GM21447 (cell line): ENCODE results near the gene TMEM132C.

Source experiments
- ATAC-seq: cut with Tn5 transposase; IDR thresholded peaks from one replicate; pipeline ENCODE4 v1.9.1; 2021; ENCODE audit not compliant: unreplicated experiment

Gene TMEM132C

DNA sequence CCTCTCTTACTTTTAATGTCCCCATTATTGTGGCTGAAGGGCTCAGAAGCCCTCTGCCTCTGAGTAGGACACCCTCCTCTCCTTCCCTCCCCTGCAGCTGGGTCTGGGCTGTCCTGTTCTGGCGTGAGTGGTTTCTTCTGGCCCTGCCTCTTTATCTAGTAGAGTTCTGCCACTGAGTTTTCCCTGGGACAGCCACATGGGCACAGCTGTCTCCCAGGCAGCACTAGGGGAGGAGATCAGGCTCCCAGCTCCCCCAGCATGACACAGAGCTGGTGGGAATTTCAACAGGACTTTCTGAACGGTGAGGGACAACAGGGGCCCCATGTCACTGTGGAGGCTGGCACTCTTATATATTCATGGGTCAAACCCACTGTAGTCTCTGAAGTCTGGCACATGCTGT is 21.4 kb downstream of the TMEM132C start:
- no peak for ATAC-seq

DNA sequence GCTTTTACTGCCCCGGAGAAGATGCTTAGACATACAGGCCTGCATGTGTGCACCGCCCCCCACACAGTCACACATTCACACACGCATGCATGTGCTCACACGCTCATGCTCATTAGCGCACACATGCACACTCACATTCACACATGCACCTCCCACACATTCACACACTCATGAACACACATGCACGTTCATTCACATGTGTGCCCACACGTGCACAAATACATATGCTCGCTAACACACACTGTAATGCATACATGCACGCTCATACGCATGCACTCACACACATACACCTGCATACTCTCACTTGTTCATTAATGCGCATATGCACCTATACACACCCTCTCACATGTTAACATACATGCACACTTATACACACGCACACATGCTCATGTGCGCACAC is 21.9 kb downstream of the TMEM132C start:
- no peak for ATAC-seq

DNA sequence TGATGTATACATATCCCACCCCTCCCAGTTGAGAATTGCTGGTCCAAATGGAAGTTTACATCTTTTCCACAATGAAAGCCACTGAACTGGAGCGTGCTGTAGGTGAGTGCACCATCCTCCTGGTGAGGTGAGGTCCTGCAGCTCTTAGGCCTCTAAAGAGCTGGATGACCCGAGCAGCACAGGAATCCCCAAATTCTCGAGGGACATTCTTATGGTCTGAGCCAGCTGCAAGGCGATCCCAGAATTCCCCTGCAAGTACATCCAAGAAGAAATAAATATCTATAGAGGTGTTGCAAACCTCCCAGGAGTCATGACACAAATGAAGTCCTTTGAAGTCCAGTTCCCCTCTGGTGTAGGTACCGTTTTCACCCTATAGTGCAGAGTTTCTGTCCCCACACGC is 24.0 kb downstream of the TMEM132C start:
- ATAC-seq = no peak

DNA sequence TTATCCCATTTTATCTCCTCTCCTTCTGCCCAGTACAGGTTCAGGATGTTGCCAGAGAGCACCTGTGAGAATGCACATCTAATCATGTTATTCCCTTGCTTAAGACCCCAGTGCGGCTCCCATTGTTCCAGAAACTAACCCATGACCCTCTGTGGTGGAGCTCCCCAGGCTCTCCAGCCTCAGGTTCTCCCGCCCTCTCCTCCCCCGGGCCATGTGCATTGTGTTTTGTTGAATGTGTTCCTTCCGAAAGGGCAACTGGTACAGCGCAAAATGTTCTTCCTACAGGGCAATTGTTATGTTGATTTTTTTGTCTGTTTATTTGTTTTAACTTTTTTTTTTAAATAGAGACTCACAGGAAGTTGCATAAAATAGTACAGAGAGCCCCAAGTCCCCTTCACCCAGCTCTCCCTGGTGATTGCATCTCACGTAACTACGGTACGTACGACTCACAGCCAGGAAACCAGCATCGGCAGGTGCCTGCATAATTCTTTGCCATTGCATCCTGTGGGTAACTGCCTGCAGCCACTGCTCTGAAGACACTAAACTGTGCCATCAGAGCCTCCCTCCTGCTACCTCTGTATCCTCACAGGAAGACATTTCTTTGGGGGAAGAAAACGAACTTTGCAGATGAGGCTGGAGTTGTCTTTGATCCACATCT is 31.2 kb downstream of the TMEM132C start:
- ATAC-seq = no peak

DNA sequence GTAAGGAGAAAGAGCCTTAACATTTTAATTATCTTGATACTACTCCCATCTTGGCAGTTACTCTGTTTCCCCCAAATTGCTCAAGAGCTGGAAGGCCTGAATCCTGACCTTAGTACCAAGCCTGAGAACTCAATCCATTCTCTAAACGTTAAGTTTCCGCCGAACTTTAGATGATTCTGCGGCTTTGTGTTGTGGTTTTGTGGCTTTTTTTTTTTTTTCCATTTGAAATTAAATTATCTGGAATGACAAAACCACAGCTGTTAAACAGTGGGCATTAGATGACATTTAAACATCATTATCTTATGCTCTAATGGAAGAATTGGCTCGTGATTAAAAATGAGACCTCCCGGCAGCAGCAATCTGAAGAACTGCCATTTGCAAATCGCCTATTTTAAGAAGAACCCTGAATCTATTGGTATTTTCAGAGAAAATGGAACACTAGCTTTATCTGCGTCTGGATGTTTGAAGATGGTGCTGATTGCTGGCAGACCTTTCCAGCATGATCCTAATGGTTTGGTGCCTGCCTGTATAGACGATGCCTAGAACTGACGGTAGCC is 38.4 kb downstream of the TMEM132C start:
- ATAC-seq = no peak

DNA sequence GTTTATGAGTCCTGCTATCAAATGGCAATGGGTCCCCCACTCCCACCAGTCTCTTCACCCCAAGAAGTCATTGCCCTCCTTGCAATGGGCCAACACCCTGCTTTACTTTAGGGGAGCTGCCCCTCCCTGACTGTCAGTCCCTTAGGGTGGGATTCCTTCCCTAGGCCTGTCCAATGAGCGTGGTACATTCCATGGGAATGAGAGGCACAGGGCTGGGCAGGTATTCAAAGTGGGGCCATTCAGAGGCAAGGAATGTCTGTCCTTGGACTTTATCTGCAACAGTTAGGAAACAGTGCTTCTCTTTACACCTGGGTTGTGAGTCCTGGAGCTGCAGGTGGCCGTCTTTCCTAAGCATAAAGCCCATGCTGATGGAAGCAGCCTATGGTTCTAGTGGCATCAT is 40.8 kb downstream of the TMEM132C start:
- ATAC-seq = no peak

DNA sequence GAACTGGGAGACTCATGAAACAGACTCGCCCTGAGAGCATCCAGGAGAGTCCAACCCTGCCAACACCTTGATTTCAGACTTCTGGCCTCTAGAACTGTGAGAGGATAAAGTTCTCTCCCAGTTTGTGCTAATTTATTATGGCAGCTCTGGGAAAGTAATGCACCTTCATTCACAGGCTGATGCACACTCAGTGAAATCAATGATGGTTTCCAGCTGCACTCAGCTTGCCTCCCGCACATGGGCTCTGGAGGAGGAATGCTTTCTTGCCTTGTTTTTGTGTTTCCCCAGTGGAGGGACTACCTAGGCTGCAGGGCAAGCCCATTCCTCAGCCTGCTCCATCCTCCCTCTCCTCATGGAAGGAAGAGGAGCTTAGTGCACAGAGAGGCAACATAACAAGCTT is 45.7 kb downstream of the TMEM132C start:
- ATAC-seq = no peak

DNA sequence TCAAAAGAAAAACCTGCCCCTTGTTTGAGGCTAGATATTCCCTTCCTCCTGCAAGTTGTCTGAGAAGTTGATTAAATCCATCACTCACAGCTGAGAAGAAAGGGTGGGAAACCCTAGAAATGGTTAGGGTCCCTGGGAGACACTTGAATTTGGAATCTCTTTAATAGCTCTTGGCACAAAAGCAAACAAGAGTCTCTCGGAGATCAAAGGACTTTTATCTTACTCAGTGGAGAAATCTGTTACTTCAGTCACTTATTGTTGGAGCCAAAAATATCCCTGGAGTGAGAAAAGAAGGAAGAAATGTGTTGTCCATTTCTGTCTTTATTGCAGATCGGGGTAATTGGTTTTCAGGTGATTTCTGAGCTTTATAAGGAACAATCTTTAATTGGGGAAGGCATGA is 47.0 kb downstream of the TMEM132C start:
- no peak for ATAC-seq

DNA sequence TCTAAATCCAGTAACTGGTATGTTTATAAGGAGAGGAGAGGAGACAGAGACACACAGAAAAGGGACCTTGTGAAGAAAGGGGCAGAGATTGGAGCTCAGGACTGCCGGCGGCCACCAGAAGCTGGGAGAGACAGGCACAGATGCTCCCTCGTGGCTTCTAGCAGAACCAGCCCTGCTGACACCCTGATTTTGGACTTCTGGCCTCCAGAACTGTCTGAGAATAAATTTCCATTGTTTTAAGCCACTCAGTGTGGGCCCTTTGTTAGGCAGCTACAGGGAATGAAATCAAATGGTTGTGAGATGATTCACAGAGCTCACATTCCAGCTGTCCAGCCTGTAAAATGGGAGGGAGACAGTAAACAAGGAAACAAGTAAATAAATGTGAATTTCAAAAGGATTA is 47.6 kb downstream of the TMEM132C start:
- no peak for ATAC-seq

DNA sequence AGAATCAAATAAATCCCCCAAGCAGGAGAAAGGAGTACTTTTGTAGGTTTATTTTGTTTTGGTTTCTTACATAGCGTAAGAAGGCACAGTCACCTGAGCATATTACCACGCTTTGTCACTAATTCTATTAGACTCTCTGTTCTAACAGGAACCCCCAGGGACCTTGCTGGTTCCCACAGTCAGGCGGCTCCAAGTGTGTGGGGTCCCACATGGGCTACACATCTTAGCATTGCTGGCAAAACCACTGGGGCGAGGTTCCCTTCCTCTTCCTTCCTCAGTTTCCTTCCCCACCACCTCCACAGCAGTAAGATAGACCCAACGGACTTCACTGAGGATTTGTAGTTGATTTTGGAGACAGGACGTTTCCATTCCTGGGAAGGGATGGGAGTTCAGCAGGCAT is 49.1 kb downstream of the TMEM132C start:
- no peak for ATAC-seq

DNA sequence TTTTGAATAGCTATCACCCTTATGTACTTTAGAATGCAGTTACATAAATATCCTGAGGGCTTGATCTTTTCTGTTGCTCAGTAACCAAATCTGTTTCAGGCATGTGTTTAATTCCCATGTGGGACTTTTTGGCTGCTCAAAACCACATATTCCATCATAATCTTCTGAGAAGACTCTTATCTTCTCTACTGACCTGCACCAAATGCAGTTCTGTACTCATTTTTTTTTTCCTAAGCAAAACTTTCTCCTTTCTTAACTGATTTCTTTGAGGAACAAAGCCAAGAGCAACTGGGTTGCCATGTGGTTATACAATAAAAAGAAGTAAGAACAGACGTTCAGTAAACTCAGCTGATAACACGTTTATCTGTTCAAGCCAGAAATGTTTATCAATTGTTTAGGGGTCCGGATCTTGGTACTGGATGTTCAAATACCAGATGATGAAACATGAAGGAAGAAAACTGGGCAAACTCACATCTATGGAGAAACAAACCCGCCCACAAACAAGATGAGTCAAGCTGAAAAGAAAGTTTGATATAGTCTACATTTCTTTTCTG is 50.1 kb downstream of the TMEM132C start:
- no peak for ATAC-seq

DNA sequence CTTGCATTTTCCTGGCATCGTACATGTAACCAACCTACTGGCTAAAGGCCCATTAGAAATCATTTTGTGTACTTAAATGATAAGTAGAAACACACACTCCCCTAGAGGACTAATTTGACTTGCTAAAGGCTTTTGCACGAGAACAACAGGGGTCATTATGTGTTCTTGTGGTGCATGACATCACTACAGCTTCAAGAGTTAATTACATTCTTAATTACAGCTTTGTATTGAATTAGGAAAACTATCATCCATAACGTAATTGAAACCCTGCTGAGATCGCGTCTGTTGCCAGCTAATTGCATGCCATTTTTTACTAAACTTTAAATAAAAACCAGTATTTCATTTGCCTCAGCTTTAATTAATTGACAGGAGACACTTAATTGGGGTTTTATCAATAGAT is 51.4 kb downstream of the TMEM132C start:
- no peak for ATAC-seq

DNA sequence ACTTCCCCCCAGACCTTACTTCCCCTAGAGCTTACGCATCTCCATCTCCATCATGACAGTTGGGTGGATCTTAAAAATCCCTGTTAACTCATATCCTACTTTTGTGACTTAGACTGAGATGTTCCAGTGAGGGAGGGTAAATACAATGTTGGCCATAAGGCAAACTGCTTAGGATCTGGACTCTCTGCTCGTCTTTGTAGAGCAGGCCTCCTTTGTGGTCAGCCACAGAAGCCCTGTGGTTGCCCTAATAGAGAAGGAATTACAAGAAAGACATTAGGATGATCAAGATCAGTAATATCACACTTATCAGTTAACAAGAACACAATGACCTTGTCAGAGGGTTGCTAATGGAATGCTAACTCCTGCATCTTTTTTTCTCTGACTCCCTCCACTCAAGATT is 52.0 kb downstream of the TMEM132C start:
- no peak for ATAC-seq

DNA sequence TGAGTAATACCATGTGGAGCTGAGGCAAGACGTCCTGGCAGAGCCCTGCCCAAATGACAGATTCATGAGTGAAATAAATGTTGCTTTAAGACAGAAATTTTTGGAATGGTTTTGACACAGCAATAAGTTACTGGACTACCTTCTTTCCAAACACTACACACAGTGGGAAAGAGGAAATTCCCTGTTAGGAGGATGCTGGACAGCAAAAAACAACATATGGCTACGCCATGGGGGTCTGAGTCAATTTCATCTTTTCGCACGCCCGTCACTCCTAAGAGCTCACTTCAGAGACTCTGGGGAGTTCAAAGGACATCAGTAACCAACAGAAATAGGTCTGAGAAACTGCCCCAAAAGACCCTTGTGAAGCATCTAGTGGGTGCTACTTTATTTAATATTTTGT is 55.4 kb downstream of the TMEM132C start:
- ATAC-seq = no peak

DNA sequence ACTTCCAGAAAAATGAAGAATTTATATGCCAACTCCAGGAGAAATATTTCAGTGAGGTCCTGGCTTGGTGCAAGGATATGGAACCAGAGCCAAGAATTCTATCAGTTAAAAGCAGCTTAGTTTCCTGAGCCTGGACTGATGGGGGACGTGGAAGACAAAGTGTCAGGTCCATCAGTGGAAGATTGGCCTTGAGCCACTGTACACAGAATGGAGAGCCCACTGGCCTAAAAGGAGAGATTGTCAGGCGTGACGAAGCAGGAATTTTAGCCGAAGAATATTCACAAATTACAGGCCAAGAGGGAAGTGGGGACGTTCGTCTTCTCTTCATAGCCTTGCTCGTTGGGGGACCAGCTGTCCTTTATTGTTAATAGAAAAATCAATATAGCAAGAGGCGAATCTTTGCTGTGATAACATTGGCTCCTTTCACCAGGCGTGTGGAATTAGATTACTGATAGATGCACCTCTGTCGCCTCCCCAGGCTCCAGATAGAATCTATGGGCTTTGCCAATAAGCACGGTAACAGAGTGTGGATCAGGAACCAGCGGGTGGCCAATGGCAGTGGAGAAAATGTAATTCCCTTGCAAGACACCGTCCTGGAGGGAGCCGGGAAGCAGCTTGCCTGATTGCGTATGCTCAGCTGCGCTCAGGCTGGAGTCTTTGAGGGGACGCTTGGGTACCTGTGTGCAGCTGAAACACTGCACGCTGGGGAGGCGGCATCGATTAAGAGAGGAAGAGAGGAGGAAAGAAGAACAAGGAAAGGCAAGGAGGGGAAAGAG is 56.4 kb downstream of the TMEM132C start:
- ATAC-seq = no peak

DNA sequence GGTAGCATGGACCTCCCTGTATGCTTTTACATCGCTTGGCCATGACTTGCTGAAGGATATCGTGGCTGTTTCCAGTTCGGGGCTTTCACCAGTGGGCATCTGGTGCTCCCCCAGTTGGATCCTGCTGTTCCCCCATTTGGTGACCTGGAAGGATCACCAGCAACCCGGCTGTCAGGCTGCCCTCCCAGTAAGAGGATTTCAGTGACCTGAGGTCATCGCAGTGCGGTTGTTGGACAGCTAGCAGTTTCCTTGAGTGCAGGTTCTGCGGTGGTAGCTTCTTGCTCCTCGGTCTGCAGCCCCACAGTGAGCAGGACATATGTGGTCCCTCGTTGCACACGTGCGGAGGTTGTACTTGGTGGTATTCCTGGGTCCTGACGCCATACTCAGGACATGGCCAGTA is 58.7 kb downstream of the TMEM132C start:
- ATAC-seq = no peak

DNA sequence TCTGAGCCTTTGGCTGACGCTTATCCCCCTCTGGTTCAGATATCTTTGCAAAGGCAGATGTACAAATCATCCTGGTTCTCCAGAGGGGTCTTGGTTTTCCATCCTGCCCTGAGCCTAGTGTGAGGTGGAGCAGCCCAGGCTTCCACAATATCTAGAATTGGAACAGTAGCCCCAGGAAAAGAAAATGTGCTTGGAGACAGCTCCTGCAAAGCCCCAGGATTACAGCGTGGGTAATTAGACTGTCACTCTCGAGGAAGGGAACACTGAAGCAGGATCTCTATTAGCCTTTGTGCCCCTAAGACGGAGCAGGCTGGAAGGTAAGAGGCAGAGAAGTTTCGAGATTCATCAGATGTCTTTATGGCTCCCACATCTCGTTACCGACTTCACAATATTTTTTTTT is 59.4 kb downstream of the TMEM132C start:
- ATAC-seq = no peak

DNA sequence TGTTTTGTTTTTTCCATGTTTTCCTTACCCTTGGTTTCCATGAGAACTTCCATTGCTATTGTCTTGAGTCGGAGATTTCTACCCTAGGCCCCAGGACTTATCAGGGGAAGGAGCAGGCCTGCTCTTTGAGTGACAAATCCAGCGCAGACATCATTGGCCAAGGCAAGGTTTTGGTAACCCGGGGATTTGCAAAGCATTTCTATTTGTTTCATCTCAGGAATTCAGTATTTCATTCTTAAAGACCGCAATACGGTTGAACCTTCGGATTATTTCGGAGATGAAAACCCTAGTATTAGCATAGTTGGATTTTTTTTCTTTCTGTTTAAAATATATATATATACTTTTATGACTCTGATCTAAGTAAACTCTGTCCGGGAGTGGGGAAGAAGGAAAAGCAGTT is 62.0 kb downstream of the TMEM132C start:
- ATAC-seq = no peak

DNA sequence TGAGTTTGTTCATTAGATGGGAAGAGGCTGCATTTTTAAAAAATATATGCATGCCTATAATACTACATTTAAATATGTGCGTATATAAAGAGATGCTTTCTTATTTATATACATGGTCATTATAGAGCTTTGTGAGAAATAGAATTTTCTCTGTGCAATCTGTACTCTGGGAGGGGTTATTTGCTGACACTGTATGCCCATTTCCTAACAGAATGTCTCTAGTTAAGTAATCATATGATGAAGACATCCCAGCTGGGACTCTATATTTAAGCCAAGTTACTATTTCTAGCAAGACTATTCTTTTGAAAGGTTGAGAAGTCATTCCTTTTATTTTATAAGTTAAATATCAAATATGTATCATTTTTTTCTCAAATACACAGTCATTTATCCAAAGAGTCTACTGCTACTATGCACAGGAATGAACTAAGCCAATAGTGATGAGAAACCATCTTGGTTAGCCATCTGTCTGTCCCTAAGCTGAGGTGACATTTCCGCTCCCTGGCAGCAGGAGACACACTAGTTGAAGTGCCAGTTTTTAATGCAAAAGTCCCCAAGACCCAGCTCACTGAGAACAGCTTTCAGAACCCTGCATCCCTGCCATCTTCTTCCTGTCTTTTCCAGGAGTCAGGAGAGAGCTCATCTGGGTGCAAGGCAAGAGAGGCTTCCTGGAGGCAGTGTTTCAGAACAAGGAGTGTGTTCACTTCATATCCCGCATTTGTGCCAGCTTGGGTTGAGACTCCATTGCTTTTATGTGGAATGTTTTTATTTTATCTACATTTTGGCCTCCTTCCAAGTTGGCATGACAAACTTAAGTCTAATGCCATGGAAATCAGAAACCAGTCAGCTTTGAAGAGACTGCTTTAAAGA is 69.5 kb downstream of the TMEM132C start:
- no peak for ATAC-seq

DNA sequence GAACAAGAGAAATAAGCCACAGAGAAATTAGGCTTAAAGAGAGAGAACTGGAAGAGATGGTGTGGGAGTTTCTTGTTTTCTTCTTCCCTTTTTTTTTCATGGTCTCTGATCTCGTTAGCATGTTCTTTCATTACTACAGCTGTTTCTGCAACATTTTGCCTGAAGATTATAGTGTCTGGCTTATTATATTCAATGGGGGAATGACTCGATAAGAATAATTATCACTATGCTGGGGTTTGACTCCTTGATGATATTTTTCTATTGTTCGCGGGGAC is 70.0 kb downstream of the TMEM132C start:
- ATAC-seq = no peak

DNA sequence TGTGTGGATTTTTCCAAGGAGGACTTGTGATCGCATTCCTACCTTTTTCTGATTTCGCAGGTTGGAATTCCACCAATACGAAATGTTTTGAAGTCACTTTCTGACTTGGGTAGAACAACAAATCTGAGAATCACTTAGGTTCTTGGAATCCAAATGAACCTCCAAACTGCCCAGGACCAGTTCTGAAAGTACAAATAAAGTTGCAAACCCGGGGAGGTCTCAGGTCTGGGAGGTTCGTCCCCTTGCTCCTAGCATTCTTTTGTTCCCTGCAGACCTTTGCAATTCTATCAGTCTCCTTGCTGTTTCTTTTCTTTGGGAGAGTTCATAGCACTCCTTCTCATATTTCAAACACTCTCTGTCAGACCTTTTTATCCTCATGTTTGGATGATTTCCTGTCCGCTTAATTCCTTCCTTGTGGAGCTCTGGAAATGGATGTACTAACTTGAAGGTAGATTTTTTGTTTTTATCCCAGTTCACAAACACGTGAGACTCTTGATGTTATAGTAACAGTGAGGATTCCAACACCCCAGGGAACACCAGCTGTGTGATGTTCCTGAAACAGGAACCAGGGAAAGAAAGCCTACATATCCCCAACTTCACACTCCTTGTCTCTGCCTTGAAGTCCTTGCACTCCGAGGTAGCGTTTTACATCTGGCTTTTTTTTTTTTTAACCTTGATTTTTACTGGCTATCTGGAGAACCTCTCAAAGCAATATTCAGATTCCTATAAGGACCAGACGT is 70.6 kb downstream of the TMEM132C start:
- no peak for ATAC-seq
